Nephron progenitor cell (in vitro differentiated cells): ENCODE results near the gene ATP8B3.

Source experiments
- DNase-seq: peaks from one replicate; pipeline ENCODE4 v3.0.0; 2021
- H3K27ac Mint-ChIP-seq: 2 replicates; pipeline ENCODE4 v1.8.0; 2021; ENCODE audit warnings: mild to moderate bottlenecking, moderate library complexity, mixed read lengths
- H3K27me3 Mint-ChIP-seq: 2 replicates; pipeline ENCODE4 v1.8.0; 2021; ENCODE audit warnings: mild to moderate bottlenecking, low read depth, mixed read lengths; ENCODE audit not compliant: poor library complexity
- H3K36me3 Mint-ChIP-seq: 2 replicates; pipeline ENCODE4 v1.8.0; 2021; ENCODE audit warnings: low read depth, mixed read lengths
- H3K4me1 Mint-ChIP-seq: 2 replicates; pipeline ENCODE4 v1.8.0; 2021; ENCODE audit warnings: mixed read lengths
- H3K4me3 Mint-ChIP-seq: 2 replicates; pipeline ENCODE4 v1.8.0; 2021; ENCODE audit warnings: mild to moderate bottlenecking, moderate library complexity, mixed read lengths
- H3K9me3 Mint-ChIP-seq: 2 replicates; pipeline ENCODE4 v1.8.0; 2021; ENCODE audit warnings: mild to moderate bottlenecking, moderate library complexity, mixed read lengths
- CTCF ChIP-seq: fragments of 200-600 bp; sonication (generic); IDR thresholded peaks from 2 replicates; pipeline ENCODE4 v1.5.0; 2021; ENCODE audit warnings: antibody characterized with exemption

The ATP8B3 gene

GRCh38 chr19:1752009-1752756, 59.9 kb downstream of the ATP8B3 start:
- H3K27me3 Mint-ChIP-seq = peaks cover 88% of the 10 kb centered on the region

GRCh38 chr19:1751367-1752008, 60.6 kb downstream of the ATP8B3 start:
- Mint-ChIP-seq H3K27me3 (peaks cover 88% of the 10 kb centered on the region), H3K36me3 (no peaks in the 10 kb centered on the region)

More at GRCh38 chr19:1752009-1752756, 59.9 kb downstream of the ATP8B3 start:
- Mint-ChIP-seq H3K36me3 (no peaks in the 10 kb centered on the region), H3K4me1 (peaks cover 16% of the 10 kb centered on the region), H3K27ac (no peak overlapping the region), H3K4me3 (no peak overlapping the region), H3K9me3 (no peaks in the 10 kb centered on the region)
- DNase-seq = no peak
- TF ChIP-seq CTCF = no peak

GRCh38 chr19:1750343-1751021, 61.6 kb downstream of the ATP8B3 start:
- Mint-ChIP-seq H3K27me3 (peaks cover 87% of the 10 kb centered on the region), H3K4me1 (peaks cover 7% of the 10 kb centered on the region), H3K9me3 (no peaks in the 10 kb centered on the region), H3K4me3 (no peak overlapping the region), H3K36me3 (no peaks in the 10 kb centered on the region), H3K27ac (no peak overlapping the region)
- TF ChIP-seq CTCF = no peak
- DNase-seq = no peak

More at GRCh38 chr19:1751367-1752008, 60.6 kb downstream of the ATP8B3 start:
- Mint-ChIP-seq H3K9me3 (no peaks in the 10 kb centered on the region), H3K4me3 (no peak overlapping the region), H3K4me1 (peaks cover 11% of the 10 kb centered on the region), H3K27ac (no peak overlapping the region)
- TF ChIP-seq CTCF = no peak
- no peak for DNase-seq

GRCh38 chr19:1749373-1750342, 62.4 kb downstream of the ATP8B3 start:
- peaks cover 87% of the 10 kb centered on the region for H3K27me3 Mint-ChIP-seq
- DNase-seq = no peak
- H3K9me3 Mint-ChIP-seq = no peaks in the 10 kb centered on the region
- no peak overlapping the region for H3K27ac Mint-ChIP-seq
- TF ChIP-seq CTCF = no peak
- no peaks in the 10 kb centered on the region for H3K36me3 Mint-ChIP-seq
- no peak overlapping the region for H3K4me3 Mint-ChIP-seq
- H3K4me1 Mint-ChIP-seq = peaks cover 5% of the 10 kb centered on the region

GRCh38 chr19:1748873-1749341, 63.2 kb downstream of the ATP8B3 start:
- Mint-ChIP-seq H3K27ac (no peak overlapping the region), H3K9me3 (no peaks in the 10 kb centered on the region), H3K27me3 (peaks cover 90% of the 10 kb centered on the region), H3K36me3 (no peaks in the 10 kb centered on the region), H3K4me1 (peaks cover 5% of the 10 kb centered on the region), H3K4me3 (no peak overlapping the region)
- no peak for DNase-seq
- TF ChIP-seq CTCF = no peak
